LNCAP (cell line): ENCODE results near the gene IGFBP5.

ENCODE experiments used
- CTCF ChIP-seq: fragments of 450-650 bp; IDR thresholded peaks from 2 replicates; pipeline ENCODE4 v1.5.1; 2017; ENCODE audit warnings: mild to moderate bottlenecking

Gene IGFBP5

GRCh38 chr2:216671081-216671411, 24.3 kb downstream of the IGFBP5 start:
- TF ChIP-seq CTCF: no peak

- TF ChIP-seq CTCF: no peak
Measured at GRCh38 chr2:216670266-216671080, 24.9 kb downstream of the IGFBP5 start.

- peak; percentile 93 for TF ChIP-seq CTCF
Measured at GRCh38 chr2:216666461-216667233, 28.7 kb downstream of the IGFBP5 start.

GRCh38 chr2:216665717-216666116, 29.6 kb downstream of the IGFBP5 start:
- TF ChIP-seq CTCF: no peak

- TF ChIP-seq CTCF: no peak
Measured at GRCh38 chr2:216665242-216665641, 30.1 kb downstream of the IGFBP5 start.

- TF ChIP-seq CTCF: no peak
Measured at GRCh38 chr2:216664593-216665034, 30.7 kb downstream of the IGFBP5 start.

- TF ChIP-seq CTCF: no peak
Measured at GRCh38 chr2:216663846-216664245, 31.5 kb downstream of the IGFBP5 start.
